ENCODE measurements around the gene RBBP8NL.
"Not testable (repeated sequence)": the region's sequence is repeated elsewhere in the genome, so short reads cannot be mapped to it uniquely, and the experiment has no call there.

The RBBP8NL gene

GRCh38 chr20:62376112-62377063, 51.0 kb downstream of the RBBP8NL start:
- in situ Hi-C loops (cut with MboI; ENCODE audit: low sequenced_read_pairs, unreplicated experiment) = no loop called here
- DNase-seq (ENCODE audit: low spot score) = no peak
- TF ChIP-seq CTCF (IDR thresholded peaks at IDR 0.05; ENCODE audit: borderline replicate concordance, control extremely low read depth, extremely low read depth, insufficient read depth, missing control alignments) = no peak

GRCh38 chr20:62374331-62375152, 52.8 kb downstream of the RBBP8NL start:
- DNase-seq (ENCODE audit: low spot score) = no peak
- no peak for TF ChIP-seq CTCF (IDR thresholded peaks at IDR 0.05; ENCODE audit: borderline replicate concordance, control extremely low read depth, extremely low read depth, insufficient read depth, missing control alignments)
- in situ Hi-C loops (cut with MboI; ENCODE audit: low sequenced_read_pairs, unreplicated experiment) = no loop called here

GRCh38 chr20:62373631-62374179, 53.6 kb downstream of the RBBP8NL start:
- DNase-seq (ENCODE audit: low spot score); in situ Hi-C loops (cut with MboI; ENCODE audit: low sequenced_read_pairs, unreplicated experiment): not testable (repeated sequence)

- in situ Hi-C loops (cut with MboI; ENCODE audit: low sequenced_read_pairs, unreplicated experiment) = no loop called here
- no peak for DNase-seq (ENCODE audit: low spot score)
- no peak for TF ChIP-seq CTCF (IDR thresholded peaks at IDR 0.05; ENCODE audit: borderline replicate concordance, control extremely low read depth, extremely low read depth, insufficient read depth, missing control alignments)
Observed at GRCh38 chr20:62372042-62372993, 55.0 kb downstream of the RBBP8NL start.

- TF ChIP-seq CTCF (IDR thresholded peaks at IDR 0.05; ENCODE audit: borderline replicate concordance, control extremely low read depth, extremely low read depth, insufficient read depth, missing control alignments) = no peak
- DNase-seq (ENCODE audit: low spot score) = no peak
- in situ Hi-C loops (cut with MboI; ENCODE audit: low sequenced_read_pairs, unreplicated experiment) = no loop called here
Observed at GRCh38 chr20:62371588-62372041, 55.7 kb downstream of the RBBP8NL start.

- DNase-seq (ENCODE audit: low spot score) = no peak
- no peak for TF ChIP-seq CTCF (IDR thresholded peaks at IDR 0.05; ENCODE audit: borderline replicate concordance, control extremely low read depth, extremely low read depth, insufficient read depth, missing control alignments)
- in situ Hi-C loops (cut with MboI; ENCODE audit: low sequenced_read_pairs, unreplicated experiment) = no loop called here
Observed at GRCh38 chr20:62370807-62371587, 56.3 kb downstream of the RBBP8NL start.
